ENCODE data around the gene LIPK. TPM values are rescaled to one million over a fixed set of nuclear protein-coding genes. Genes with fewer than 3 reads are reported as not detected.

Gene LIPK
- total and polyA plus RNA-seq, 9 of the 15 experiments (the other 6 are each of a cell fraction or from before 2014, with no cell fraction given): not detected

- no peak for TF ChIP-seq ESRRB (CRISPR knock-in tag; IDR thresholded peaks at IDR 0.05; ENCODE audit: borderline replicate concordance)
These were observed 87.8 kb downstream of the LIPK start (continued) for GRCh38 chr10:88793712-88794299.

GRCh38 chr10:88794731-88795130, 88.7 kb downstream of the LIPK start:
- Histone ChIP-seq H3K4me2 (ENCODE audit: insufficient read depth, low read length) (no peak overlapping the region), H3K79me2 (ENCODE audit: control insufficient read depth, insufficient read depth, low read length) (no peaks in the 10 kb centered on the region), H3K27ac (ENCODE audit: extremely low read depth, low read depth, low read length) (no peak overlapping the region), H3K36me3 (ENCODE audit: control insufficient read depth, insufficient read depth, low read length) (no peaks in the 10 kb centered on the region), H3K4me1 (replicated peaks in 1 of 2; ENCODE audit: control insufficient read depth in 2 of 2, insufficient read depth in 2 of 2, low read length in 2 of 2) (no peaks in the 10 kb centered on the region), H3K9me3 (replicated peaks; ENCODE audit: control insufficient read depth, insufficient read depth, low read depth, low read length) (no peaks in the 10 kb centered on the region), H3K27me3 (ENCODE audit: control insufficient read depth in 2 of 2, insufficient read depth in 2 of 2, low read length in 2 of 2) (no peaks in the 10 kb centered on the region), H2AFZ (ENCODE audit: low read depth, low read length) (no peak overlapping the region), H4K20me1 (replicated peaks; ENCODE audit: control insufficient read depth, insufficient read depth, low read length) (no peaks in the 10 kb centered on the region), H3K9me1 (ENCODE audit: control insufficient read depth, insufficient read depth, low read length) (no peaks in the 10 kb centered on the region), H3K4me3 (no peak overlapping the region), H3K9ac (ENCODE audit: insufficient read depth in 1 of 2, low read depth in 2 of 2, low read length in 2 of 2) (no peak overlapping the region)
- WGBS (ENCODE audit: insufficient coverage, low coverage, missing lambda C conversion rate): 0% methylated on average over 1 of the region's 1 CpG
- POLR2A ChIA-PET: no interaction called here
- in situ Hi-C loops (cut with MboI) (no loop called here), intact Hi-C loops (cut with micrococcal nuclease) (no loop called here)
- FAIRE-seq: no peak
- no peak for ATAC-seq
- TF ChIP-seq MYBL2 (IDR thresholded peaks at IDR 0.05; ENCODE audit: low read depth) (no peak), MYBL2 (CRISPR knock-in tag; IDR thresholded peaks at IDR 0.05; ENCODE audit: borderline replicate concordance) (no peak)
- DNase-seq (ENCODE audit: extremely low read depth in 1 of 4, low spot score in 3 of 4): no peak
- BruUV-seq (replicated peaks): no TSS peak
- CTCF ChIA-PET (ENCODE audit: low intra/inter-chr PET ratio): no interaction called here

All from K562 (cell line).